ENCODE results near the gene SETD4. TPM values are rescaled to one million over a fixed set of nuclear protein-coding genes. Genes with fewer than 3 reads are reported as not detected.

SETD4 gene
- total RNA-seq, 1 experiment from 2014 or later: 22.6 TPM

GRCh38 chr21:35987475-35987874 is 72.9 kb downstream of the SETD4 start:
- POLR2A ChIA-PET: interaction anchor here (0.8 kb wide), 1 partner anchor 315 kb away, joined by 3 read pairs; no protein-coding TSS in a partner anchor
- no peak overlapping the region for H3K27ac Mint-ChIP-seq (ENCODE audit: low read depth, unreplicated experiment)
- H3K4me1 Mint-ChIP-seq (ENCODE audit: insufficient read depth, unreplicated experiment): no peaks in the 10 kb centered on the region
- DNase-seq (ENCODE audit: unreplicated experiment): no peak
- H3K4me3 Mint-ChIP-seq (ENCODE audit: unreplicated experiment): no peak overlapping the region
- no peaks in the 10 kb centered on the region for H3K36me3 Mint-ChIP-seq (ENCODE audit: insufficient read depth, unreplicated experiment)
- CTCF ChIA-PET: interaction anchor here (0.6 kb wide), 1 partner anchor 1428 kb away, joined by 3 read pairs; no protein-coding TSS in a partner anchor
- intact Hi-C loops (cut with micrococcal nuclease): no loop called here
- no peak for TF ChIP-seq CTCF (IDR thresholded peaks at IDR 0.05; ENCODE audit: unreplicated experiment)
- BruUV-seq (replicated peaks): no TSS peak
- peaks cover 35% of the 10 kb centered on the region for H3K27me3 Mint-ChIP-seq (ENCODE audit: insufficient read depth, unreplicated experiment)
- no peaks in the 10 kb centered on the region for H3K9me3 Mint-ChIP-seq (ENCODE audit: unreplicated experiment)

GRCh38 chr21:35984654-35985361 is 75.5 kb downstream of the SETD4 start:
- no TSS peak for BruUV-seq (replicated peaks)
- Mint-ChIP-seq H3K4me1 (ENCODE audit: insufficient read depth, unreplicated experiment) (no peaks in the 10 kb centered on the region), H3K27me3 (ENCODE audit: insufficient read depth, unreplicated experiment) (peaks cover 52% of the 10 kb centered on the region), H3K9me3 (ENCODE audit: unreplicated experiment) (no peaks in the 10 kb centered on the region), H3K27ac (ENCODE audit: low read depth, unreplicated experiment) (no peak overlapping the region), H3K36me3 (ENCODE audit: insufficient read depth, unreplicated experiment) (no peaks in the 10 kb centered on the region), H3K4me3 (ENCODE audit: unreplicated experiment) (no peak overlapping the region)
- no peak for TF ChIP-seq CTCF (IDR thresholded peaks at IDR 0.05; ENCODE audit: unreplicated experiment)
- CTCF ChIA-PET: interaction anchor here (0.6 kb wide), 1 partner anchor 21 kb away, joined by 3 read pairs; no protein-coding TSS in a partner anchor
- intact Hi-C loops (cut with micrococcal nuclease): no loop called here
- no peak for DNase-seq (ENCODE audit: unreplicated experiment)
- POLR2A ChIA-PET: no interaction called here

Other genes starting within 250 kb of the SETD4 start
- 35.8 and 38.6 TPM in 2 replicates for gene CBR1, start 9.5 kb upstream of the SETD4 start, total RNA-seq (2022)
- 1.3 and 1.8 TPM in 2 replicates for gene CBR3, start 74.6 kb upstream of the SETD4 start, total RNA-seq (2022)
- 7.6 and 8.3 TPM in 2 replicates for gene DOP1B, start 96.3 kb upstream of the SETD4 start, total RNA-seq (2022)